ENCODE measurements around the gene GNAO1. TPM values are rescaled to one million over a fixed set of nuclear protein-coding genes. Genes with fewer than 3 reads are reported as not detected.
A peak's percentile ranks its signal among the peaks of the same experiment; 100 is the strongest.

GNAO1 gene
- total and polyA plus RNA-seq, 2 of the 13 experiments (the other 11 are each of a cell fraction or from before 2014, with no cell fraction given): not detected

DNA sequence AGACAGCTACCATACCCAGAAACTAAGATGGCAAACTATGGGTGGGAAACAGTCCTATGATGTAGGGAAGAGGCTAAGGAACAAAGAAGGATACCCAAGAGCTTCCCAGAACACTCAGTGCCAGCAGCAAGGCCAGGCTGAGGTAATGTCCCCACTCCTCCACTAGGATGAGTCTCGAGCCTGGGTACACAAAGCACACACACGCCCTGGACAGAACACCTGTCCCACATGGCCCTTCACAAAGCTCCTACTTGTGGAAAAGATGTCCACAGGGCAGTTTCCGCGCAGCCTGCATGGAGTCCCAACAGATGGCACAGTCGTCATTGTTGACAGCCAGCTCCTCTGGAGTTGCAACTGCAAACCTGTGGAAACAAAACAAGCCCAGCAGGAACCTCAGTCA is 210.2 kb downstream of the GNAO1 start:
- no peaks in the 10 kb centered on the region for H3K27me3 ChIP-seq (ENCODE audit: control insufficient read depth in 1 of 2, insufficient read depth in 2 of 2, low read length in 2 of 2)
- H3K9me3 ChIP-seq (ENCODE audit: low read length): no peaks in the 10 kb centered on the region
- DNase-seq (ENCODE audit: low spot score) (peak; percentile 42), ATAC-seq (peak; percentile 99), FAIRE-seq (no peak)
- H3K36me3 ChIP-seq (replicated peaks in 1 of 2; ENCODE audit: control insufficient read depth in 1 of 2, insufficient read depth in 2 of 2, low read length in 2 of 2): peaks cover 20 to 63% of the 10 kb centered on the region in 2 experiments
- no peaks in the 10 kb centered on the region for H4K20me1 ChIP-seq (ENCODE audit: insufficient read depth, low read length)
- no peaks in the 10 kb centered on the region for H3K4me1 ChIP-seq (ENCODE audit: insufficient read depth, low read length)
- 87% methylated on average over 5 of the region's 5 CpGs for WGBS (ENCODE audit: low lambda C conversion rate)
- H3K4me3 ChIP-seq (replicated peaks in 1 of 3; ENCODE audit: insufficient read depth in 1 of 3, low read depth in 2 of 3, low read length in 3 of 3): no peak overlapping the region
- no peaks in the 10 kb centered on the region for H3K79me2 ChIP-seq (ENCODE audit: insufficient read depth, low read length)
- TF ChIP-seq, protein P1, sequence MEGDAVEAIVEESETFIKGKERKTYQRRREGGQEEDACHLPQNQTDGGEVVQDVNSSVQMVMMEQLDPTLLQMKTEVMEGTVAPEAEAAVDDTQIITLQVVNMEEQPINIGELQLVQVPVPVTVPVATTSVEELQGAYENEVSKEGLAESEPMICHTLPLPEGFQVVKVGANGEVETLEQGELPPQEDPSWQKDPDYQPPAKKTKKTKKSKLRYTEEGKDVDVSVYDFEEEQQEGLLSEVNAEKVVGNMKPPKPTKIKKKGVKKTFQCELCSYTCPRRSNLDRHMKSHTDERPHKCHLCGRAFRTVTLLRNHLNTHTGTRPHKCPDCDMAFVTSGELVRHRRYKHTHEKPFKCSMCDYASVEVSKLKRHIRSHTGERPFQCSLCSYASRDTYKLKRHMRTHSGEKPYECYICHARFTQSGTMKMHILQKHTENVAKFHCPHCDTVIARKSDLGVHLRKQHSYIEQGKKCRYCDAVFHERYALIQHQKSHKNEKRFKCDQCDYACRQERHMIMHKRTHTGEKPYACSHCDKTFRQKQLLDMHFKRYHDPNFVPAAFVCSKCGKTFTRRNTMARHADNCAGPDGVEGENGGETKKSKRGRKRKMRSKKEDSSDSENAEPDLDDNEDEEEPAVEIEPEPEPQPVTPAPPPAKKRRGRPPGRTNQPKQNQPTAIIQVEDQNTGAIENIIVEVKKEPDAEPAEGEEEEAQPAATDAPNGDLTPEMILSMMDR (CRISPR knock-in tag; IDR thresholded peaks at IDR 0.05): peak; percentile 48
- TF ChIP-seq RAD21 (CRISPR knock-in tag; IDR thresholded peaks at IDR 0.05) (peak; percentile 25; the same call in 1 of the 2 replicates), XRCC5 (optimal IDR thresholded peaks at IDR 0.05; ENCODE audit: low read length) (peak; percentile 14), FOXA1 (IDR thresholded peaks at IDR 0.05) (no peak), FOXA1 (CRISPR knock-in tag; IDR thresholded peaks at IDR 0.05) (peak; percentile 81), FOXO1 (CRISPR knock-in tag; IDR thresholded peaks at IDR 0.05) (no peak), ZMYM4 (CRISPR knock-in tag; IDR thresholded peaks at IDR 0.05) (0 out of 2 replicates have a peak, but pooled peaks have one; percentile 18), ZNF850 (CRISPR knock-in tag; conservative IDR thresholded peaks at IDR 0.05) (no peak), ZBTB33 (CRISPR knock-in tag; IDR thresholded peaks at IDR 0.05) (0 out of 2 replicates have a peak, but pooled peaks have one; percentile 19), ZNF724P (CRISPR knock-in tag; IDR thresholded peaks at IDR 0.05; ENCODE audit: borderline replicate concordance) (no peak), ZNF510 (CRISPR knock-in tag; IDR thresholded peaks at IDR 0.05; ENCODE audit: low read depth) (no peak), STAG1 (CRISPR knock-in tag; IDR thresholded peaks at IDR 0.05) (peak; percentile 58), ZNF121 (CRISPR knock-in tag; IDR thresholded peaks at IDR 0.05) (no peak), MYC (CRISPR knock-in tag; IDR thresholded peaks at IDR 0.05; ENCODE audit: borderline replicate concordance) (peak; percentile 23; the same call in 1 of the 2 replicates), TAF15 (IDR thresholded peaks at IDR 0.05; ENCODE audit: low read depth, low read length, poor library complexity, severe bottlenecking) (no peak)
- in situ Hi-C loops (cut with HindIII; ENCODE audit: extremely low pct_ligation_motif_present, low pct_unique_long_range_greater_than_20kb) (no loop called here), intact Hi-C loops (cut with micrococcal nuclease; ENCODE audit: unreplicated experiment) (no loop called here)
- no TSS peak for BruUV-seq (replicated peaks)
- H3K9ac ChIP-seq (ENCODE audit: insufficient read depth, low read depth, low read length): no peak overlapping the region
- H2AFZ ChIP-seq (ENCODE audit: low read length): no peak overlapping the region
- H3K27ac ChIP-seq (ENCODE audit: extremely low read length, insufficient read depth, low read length): no peak overlapping the region
- CTCF ChIA-PET (ENCODE audit: low intra/inter-chr PET ratio, low total read pairs): no interaction called here
- H3K4me2 ChIP-seq (ENCODE audit: low read depth, low read length): no peak overlapping the region
- POLR2A ChIA-PET: interaction anchor here (1.7 kb wide), 1 partner anchor 50 kb away, joined by 7 read pairs; the partner anchor contains the start of genes NUDT21 and OGFOD1

All from HepG2 (cell line).